Stimulated activated CD4-positive, alpha-beta T cell treated with anti-CD3 and anti-CD28 coated beads, Interleukin-1b, Interleukin-23, amount 100 ng/mL, for 48 hours (primary cell): ENCODE results near the gene PAX2.

Source experiments
- DNase-seq: peaks from one replicate; pipeline ENCODE4 v3.0.0-alpha.2; 2020

The PAX2 gene

GRCh38 chr10:100725071-100725471, 20.3 kb upstream of the PAX2 start:
- no peak for DNase-seq

- no peak for DNase-seq
Measured at GRCh38 chr10:100725869-100726426, 19.4 kb upstream of the PAX2 start.

- DNase-seq = no peak
Measured at GRCh38 chr10:100727808-100728207, 17.6 kb upstream of the PAX2 start.

GRCh38 chr10:100728928-100729861, 16.2 kb upstream of the PAX2 start:
- DNase-seq = peak; percentile 28

- DNase-seq = no peak
Measured at GRCh38 chr10:100729862-100730724, 15.3 kb upstream of the PAX2 start.

- DNase-seq = peak; percentile 34
Measured at GRCh38 chr10:100730725-100731406, 14.5 kb upstream of the PAX2 start.

- DNase-seq = no peak
Measured at GRCh38 chr10:100731407-100732240, 13.8 kb upstream of the PAX2 start.

GRCh38 chr10:100732241-100732596, 13.2 kb upstream of the PAX2 start:
- DNase-seq = no peak

GRCh38 chr10:100733329-100733728, 12.1 kb upstream of the PAX2 start:
- DNase-seq = no peak

- DNase-seq = no peak
Measured at GRCh38 chr10:100734295-100735086, 10.9 kb upstream of the PAX2 start.

GRCh38 chr10:100735087-100735336, 10.4 kb upstream of the PAX2 start:
- no peak for DNase-seq

- DNase-seq = no peak
Measured at GRCh38 chr10:100735337-100736143, 9.8 kb upstream of the PAX2 start.

- no peak for DNase-seq
Measured at GRCh38 chr10:100736144-100736808, 9.1 kb upstream of the PAX2 start.

GRCh38 chr10:100736809-100737354, 8.5 kb upstream of the PAX2 start:
- no peak for DNase-seq

- no peak for DNase-seq
Measured at GRCh38 chr10:100737355-100738054, 7.9 kb upstream of the PAX2 start.

- no peak for DNase-seq
Measured at GRCh38 chr10:100738055-100738827, 7.1 kb upstream of the PAX2 start.

GRCh38 chr10:100739517-100740368, 5.6 kb upstream of the PAX2 start:
- no peak for DNase-seq
